Epithelial cell of proximal tubule (primary cell): Measurements from ENCODE around the gene CTNNBL1. TPM values are rescaled to one million over a fixed set of nuclear protein-coding genes. Genes with fewer than 3 reads are reported as not detected.

Experiments used
- DNase-seq: peaks from one replicate; pipeline ENCODE4 v3.0.0-alpha.2; 2011; ENCODE audit warnings: low read depth
- H3K4me3 ChIP-seq: 2 replicates; pipeline ENCODE4 v1.5.1; 2011; ENCODE audit warnings: low read depth, mild to moderate bottlenecking, low read length
- total RNA-seq: library from RNA; depleted of rRNA; stranded (reverse); fragments of >200 nt; gene quantifications from 2 replicates; pipeline ENCODE4 v1.2.3, GENCODE V29; 2015
- TF ChIP-seq, protein P1 (sequence below): conservative IDR thresholded peaks from 2 replicates; pipeline ENCODE4 v1.5.1; 2012; ENCODE audit warnings: low read depth, mild to moderate bottlenecking, low read length

CTNNBL1 gene
- total RNA-seq, 1 donor from 2014 or later, result 25.6 TPM

DNA sequence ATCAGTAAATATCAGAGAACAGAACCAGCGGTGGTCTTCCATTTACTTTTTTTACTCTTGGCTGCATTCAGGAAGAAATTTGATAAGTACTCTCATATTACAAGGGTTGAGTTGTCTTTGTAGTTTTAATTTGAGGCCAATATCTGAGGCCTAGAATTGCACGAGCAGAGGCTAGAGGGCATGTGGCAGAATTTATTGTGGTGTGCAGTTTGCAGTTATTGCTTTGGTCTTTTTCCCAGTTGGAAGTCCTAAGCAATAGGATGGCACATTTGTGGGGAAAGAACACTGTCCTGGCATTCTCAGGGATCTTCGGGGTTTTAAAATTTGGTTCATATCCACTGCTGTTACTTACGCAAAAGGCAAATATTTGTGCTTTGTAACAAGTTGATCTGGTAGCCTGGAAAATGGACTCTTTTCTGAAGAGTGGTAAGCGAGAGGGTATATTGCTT is 66.0 kb downstream of the CTNNBL1 start:
- H3K4me3 ChIP-seq, result no peak overlapping the region
- TF ChIP-seq, protein P1, sequence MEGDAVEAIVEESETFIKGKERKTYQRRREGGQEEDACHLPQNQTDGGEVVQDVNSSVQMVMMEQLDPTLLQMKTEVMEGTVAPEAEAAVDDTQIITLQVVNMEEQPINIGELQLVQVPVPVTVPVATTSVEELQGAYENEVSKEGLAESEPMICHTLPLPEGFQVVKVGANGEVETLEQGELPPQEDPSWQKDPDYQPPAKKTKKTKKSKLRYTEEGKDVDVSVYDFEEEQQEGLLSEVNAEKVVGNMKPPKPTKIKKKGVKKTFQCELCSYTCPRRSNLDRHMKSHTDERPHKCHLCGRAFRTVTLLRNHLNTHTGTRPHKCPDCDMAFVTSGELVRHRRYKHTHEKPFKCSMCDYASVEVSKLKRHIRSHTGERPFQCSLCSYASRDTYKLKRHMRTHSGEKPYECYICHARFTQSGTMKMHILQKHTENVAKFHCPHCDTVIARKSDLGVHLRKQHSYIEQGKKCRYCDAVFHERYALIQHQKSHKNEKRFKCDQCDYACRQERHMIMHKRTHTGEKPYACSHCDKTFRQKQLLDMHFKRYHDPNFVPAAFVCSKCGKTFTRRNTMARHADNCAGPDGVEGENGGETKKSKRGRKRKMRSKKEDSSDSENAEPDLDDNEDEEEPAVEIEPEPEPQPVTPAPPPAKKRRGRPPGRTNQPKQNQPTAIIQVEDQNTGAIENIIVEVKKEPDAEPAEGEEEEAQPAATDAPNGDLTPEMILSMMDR, result no peak
- no peak for DNase-seq

DNA sequence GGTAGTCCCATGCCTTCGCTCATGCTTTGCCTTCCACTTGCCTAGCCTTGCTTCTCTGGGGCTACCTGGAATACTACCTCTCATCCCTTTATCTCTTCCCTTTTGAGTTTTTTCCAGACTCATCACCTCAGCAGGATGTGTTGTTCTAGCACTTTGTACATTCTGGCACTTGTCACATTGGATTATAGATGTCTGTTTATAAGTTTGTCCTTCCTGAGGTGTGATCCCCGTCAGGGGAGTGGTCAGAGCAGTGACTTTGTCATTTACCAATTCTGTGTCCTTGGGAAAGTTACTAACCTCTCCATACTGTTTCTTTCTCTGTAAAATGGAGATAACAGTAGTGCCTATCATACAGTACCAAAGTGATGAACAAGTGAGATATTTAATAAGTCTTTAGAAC is 66.5 kb downstream of the CTNNBL1 start:
- no peak overlapping the region for H3K4me3 ChIP-seq
- TF ChIP-seq, protein P1, result no peak
- no peak for DNase-seq

DNA sequence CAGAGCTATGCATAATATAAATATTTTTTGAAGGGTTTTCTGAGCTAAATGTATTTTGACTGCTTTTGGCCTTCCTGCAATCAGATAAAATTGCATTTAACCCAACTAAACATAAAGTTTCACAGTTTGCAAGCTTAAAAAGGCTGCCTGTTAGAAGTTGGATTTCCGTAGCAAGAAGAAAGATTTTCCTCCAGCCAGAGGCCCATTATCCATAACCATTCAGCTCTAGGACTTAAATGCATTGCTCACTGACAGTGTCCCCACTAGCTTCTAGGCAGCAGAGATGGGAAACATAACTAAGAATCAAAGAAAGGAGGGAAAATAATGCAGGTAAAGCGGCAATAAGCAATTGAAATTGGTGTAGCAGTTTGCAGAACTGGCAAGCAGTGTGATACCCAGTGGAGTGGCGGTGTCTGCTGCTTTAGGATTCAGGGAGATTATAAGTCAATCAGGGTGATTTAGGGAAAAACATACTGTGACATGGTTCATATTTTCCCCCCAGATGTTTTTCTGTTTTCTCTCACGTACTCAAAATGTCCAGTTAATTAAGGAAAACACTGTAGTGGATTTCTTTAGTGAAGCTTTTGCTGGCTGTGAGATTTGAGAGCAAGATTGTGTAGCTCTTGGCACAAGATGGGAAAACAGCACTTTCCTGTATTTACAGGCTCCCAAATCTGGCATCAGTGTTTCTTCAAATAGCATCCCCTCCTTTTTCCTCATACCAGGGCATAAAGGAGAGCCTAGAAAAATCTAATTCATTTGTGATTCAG is 69.1 kb downstream of the CTNNBL1 start:
- TF ChIP-seq, protein P1, result no peak

DNA sequence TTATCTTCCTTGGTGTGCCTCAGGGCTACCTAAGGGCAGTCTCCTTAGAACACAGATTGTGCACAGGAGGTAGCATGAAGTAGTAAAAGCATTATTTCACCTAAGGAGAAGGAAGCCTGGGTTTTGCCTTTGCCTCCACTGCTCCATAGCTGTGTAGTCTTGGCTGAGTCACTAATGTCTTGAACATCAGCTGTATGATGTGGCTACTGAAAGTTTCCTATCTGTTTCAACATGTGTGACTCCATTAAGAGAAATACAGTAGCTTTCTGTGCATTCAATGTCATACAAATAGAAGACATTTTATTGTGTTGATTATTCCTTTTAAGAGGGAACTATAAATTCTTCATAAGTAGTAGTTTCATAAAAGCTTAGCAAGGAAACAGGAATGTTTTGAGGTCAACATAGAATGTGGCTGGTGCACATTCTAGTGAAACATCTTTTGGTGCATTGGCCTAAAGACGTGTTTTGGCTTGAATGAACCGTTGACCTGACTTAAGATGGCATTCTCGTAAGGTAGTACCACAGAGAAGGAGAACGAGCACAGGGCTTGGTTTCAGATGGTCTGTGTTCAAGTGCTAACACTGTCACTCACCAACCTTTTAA is 70.6 kb downstream of the CTNNBL1 start:
- H3K4me3 ChIP-seq, result no peak overlapping the region
- TF ChIP-seq, protein P1, result no peak
- no peak for DNase-seq

More for the DNA sequence above, 69.1 kb downstream of the CTNNBL1 start:
- H3K4me3 ChIP-seq, result no peak overlapping the region
- no peak for DNase-seq

DNA sequence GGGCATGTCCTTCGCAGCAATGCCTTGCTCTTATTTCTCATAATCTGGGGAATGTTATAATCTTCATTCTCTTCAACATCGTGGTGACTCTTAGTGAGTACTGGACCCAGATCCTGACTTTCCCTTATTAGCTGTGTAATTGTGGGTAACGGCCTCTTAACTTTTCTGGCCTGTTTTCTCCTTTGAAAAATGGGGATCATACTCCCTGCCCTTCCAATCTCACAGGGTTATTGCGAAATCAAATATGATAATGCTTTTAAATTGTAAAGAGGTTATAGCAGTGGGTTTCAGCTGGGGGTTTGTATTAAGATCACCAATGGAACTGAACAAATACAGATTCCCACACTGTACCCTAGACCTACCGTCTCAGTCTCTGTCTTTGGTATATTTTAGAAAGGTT is 77.1 kb downstream of the CTNNBL1 start:
- no peak overlapping the region for H3K4me3 ChIP-seq
- no peak for DNase-seq
- TF ChIP-seq, protein P1, result no peak

DNA sequence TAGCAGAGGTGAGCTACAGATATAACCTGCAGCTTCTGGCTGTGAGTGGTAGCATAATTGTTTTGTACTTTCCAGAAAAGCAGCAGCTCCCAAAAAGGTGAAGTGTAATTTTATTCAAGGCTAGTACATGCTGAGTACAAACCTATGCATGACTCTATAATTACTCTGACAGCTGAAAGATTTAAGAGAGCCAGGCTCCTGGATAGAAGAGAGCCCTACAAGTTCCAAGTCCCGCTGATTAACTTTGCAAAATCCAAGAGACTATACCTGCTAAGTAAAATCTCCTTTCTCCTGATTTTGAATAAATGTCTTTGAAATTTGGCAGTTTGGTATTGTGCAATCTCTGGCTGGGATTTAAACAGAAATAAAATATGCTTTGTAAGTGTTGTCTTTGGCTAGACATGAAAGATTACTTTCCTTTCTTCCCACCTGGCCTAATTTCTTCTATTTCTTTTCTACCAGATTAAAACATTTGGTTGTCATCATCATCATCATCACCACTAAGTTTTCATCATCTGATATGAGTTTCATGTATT is 79.5 kb downstream of the CTNNBL1 start:
- H3K4me3 ChIP-seq, result no peak overlapping the region
- no peak for DNase-seq
- TF ChIP-seq, protein P1, result no peak
